22Rv1 (cell line): ENCODE data around the gene CHST13.

Source experiments
- CTCF ChIP-seq: fragments of 450-650 bp; IDR thresholded peaks from 2 replicates; pipeline ENCODE4 v1.5.1; 2017; ENCODE audit warnings: mild to moderate bottlenecking
- ZFX ChIP-seq: fragments of 450-650 bp; IDR thresholded peaks from 2 replicates; pipeline ENCODE4 v1.6.1; 2017; ENCODE audit warnings: antibody characterized with exemption, borderline replicate concordance

GRCh38 chr3:126493739-126494138, 30.2 kb upstream of the CHST13 start:
- TF ChIP-seq CTCF (no peak), ZFX (no peak)
